T-helper 9 cell (primary cell): ENCODE results near the gene SLC38A4.

ENCODE experiments used
- DNase-seq: peaks from one replicate; pipeline ENCODE4 v3.0.0-alpha.2; 2020

Gene SLC38A4

GRCh38 chr12:46811185-46811584, 14.6 kb downstream of the SLC38A4 start:
- no peak for DNase-seq

- DNase-seq = no peak
These were observed 16.7 kb downstream of the SLC38A4 start for GRCh38 chr12:46808955-46809697.

DNA sequence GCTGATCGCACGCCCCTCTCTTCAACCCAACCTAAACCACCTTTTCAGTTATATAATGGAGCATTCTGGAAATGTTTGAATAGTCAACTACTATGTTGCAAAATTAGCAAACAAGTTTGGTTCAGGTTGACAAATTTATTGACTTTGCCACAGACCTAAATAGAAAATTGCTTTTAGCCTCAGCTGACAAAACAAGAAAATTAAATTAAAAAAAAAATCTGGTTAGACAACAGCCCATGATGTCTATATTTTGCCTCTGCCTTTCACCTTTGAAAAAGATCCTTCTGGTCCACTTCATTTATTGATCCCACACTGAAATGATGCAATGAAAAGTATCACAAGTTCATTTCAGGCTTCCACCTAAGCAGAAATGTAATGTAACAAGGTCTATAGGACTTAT, 17.5 kb downstream of the SLC38A4 start:
- DNase-seq = no peak

- DNase-seq = no peak
These were observed 21.7 kb downstream of the SLC38A4 start for GRCh38 chr12:46804054-46804453.

GRCh38 chr12:46803517-46803916, 22.3 kb downstream of the SLC38A4 start:
- no peak for DNase-seq

GRCh38 chr12:46801293-46801692, 24.5 kb downstream of the SLC38A4 start:
- DNase-seq = no peak

DNA sequence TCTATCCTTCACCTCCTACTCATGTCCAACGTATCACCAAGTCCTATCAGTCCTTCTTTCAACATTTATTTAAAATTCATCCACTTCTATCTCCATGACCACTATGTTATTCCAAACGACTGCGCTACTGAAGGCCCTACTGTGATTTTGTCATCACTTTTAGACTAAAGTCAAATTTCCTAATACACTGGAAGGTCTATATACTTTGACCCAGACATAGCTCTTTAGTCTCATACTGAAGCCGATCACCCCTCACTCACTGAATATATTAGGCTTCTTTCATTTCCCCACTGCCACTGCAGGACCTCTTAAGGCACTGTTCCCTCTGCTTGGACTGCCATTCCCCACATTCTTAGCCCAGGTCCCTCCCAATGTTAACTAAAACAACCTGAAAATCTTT, 25.6 kb downstream of the SLC38A4 start:
- no peak for DNase-seq

DNA sequence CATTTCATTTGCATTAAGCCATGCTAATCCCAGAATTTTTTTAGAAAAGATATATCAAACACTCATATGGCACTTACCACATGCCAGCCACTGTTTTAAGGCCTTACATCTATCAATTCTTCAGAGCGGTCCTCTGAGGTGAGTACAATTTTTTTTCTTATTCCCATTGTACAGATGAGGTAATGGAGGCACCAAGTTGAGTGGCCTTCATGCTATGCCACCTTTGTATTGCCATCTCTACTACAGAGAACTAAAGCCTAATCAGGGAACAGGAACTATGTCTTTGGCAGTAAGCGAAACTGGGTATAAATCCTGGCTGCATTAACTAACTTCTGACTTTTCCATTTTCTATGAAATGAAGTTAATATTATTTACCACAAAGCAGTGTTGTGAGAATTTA, 27.1 kb downstream of the SLC38A4 start:
- no peak for DNase-seq

GRCh38 chr12:46798056-46798455, 27.7 kb downstream of the SLC38A4 start:
- DNase-seq = no peak

DNA sequence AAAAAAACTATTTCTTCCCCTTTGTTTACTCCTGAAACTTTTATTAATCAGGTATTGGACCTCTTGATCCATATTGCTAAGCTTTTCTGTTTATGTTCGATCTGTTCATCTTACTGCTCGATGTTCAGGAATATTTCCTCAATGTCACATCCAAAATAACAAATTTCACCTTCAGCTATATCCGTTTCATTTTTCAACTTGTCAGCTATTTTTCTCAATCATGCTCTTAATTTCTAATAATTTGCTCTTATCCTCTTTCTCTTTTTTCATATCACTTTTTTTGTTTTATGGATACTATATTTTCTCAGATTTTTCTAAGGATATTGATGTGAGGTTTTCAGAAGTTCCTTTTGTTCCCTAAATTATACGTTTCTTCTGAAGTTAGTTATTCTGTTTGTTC, 29.8 kb downstream of the SLC38A4 start:
- DNase-seq = no peak

DNA sequence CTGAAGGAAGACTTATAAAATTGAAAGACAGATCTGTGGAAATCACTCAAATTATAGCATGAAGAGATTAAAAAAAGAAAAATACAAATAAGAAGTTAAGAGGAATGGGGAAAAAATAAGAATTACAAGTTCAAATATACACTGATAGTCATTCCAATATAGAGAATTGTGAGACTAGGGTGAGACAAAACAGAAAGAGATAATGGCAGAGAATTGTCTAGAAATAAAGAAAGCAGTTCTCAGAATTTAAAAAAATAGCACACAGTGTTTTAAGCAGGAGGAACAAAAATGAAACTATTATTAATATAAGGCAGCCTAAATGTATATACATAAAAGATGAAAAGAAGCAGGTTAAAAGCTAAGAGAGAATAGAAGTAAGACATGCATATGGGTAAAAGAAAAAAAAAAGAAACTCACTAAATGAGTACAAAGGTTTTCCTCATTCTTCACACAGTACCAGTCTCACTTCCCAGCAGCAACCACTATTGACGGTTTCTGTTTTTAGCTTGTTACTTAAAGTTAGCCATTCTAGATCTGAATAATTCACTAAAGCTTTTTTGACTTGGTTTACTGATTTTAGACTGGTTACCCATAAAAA, 31.1 kb downstream of the SLC38A4 start:
- no peak for DNase-seq

GRCh38 chr12:46792925-46793324, 32.9 kb downstream of the SLC38A4 start:
- no peak for DNase-seq

DNA sequence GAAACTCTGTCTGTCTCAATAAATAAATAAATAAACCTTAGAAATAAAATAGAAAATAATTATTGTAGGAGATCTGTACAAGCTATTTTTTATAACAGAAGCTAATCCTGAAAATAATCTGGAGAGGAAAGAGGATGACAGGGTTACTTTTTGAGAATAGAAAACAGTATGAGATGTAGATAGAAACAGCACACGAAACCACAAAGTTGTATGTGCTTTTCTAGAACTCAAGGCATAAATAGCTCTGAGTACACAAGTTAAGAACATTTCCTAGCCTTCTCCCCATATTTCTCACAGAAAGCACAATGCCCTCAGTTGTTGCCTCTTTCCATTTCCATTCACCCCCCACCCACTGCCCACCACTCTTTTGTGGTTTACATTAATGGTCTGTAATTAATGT, 35.7 kb downstream of the SLC38A4 start:
- no peak for DNase-seq

DNA sequence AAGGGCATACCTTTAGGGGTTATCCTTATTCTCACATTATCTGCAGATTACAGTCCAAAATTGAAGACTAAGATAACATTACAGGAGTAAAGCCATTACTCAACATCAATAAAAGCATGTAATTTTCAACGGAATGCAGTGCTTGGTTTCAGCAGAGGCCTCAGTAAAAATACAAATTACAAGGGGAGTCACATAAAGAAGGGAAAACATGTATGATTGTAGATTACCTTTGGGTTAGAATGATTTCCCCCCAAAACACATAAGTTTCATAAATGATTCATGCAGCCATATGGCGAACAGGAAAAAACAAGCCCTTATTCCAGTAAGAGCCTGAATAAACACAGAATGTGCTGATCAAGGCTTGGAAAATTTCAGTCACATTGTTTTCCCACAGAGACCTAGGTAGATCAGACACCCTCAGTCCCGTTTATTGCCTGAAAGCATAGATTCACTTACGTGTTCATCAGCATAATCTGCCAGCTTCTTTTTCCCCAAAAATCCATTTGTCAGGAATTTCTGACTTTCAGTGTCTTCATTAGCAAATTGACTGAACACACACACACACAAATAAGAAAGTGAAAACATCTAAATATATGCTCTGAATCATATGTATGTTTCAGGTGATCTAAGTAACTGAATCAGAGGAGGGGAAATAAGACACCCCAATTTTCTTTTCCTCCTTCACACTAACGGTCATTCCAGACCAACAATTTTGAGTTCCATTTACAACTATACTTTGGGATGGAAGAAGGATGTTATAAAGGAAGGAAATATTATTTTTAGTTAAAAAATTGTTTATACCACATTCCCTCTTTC, 37.5 kb downstream of the SLC38A4 start:
- DNase-seq = no peak

- no peak for DNase-seq
These were observed 38.2 kb downstream of the SLC38A4 start for GRCh38 chr12:46787496-46788055.

GRCh38 chr12:46786774-46787173, 39.0 kb downstream of the SLC38A4 start:
- no peak for DNase-seq

GRCh38 chr12:46785382-46785781, 40.4 kb downstream of the SLC38A4 start:
- no peak for DNase-seq

- no peak for DNase-seq
These were observed 41.9 kb downstream of the SLC38A4 start for GRCh38 chr12:46783871-46784270.

DNA sequence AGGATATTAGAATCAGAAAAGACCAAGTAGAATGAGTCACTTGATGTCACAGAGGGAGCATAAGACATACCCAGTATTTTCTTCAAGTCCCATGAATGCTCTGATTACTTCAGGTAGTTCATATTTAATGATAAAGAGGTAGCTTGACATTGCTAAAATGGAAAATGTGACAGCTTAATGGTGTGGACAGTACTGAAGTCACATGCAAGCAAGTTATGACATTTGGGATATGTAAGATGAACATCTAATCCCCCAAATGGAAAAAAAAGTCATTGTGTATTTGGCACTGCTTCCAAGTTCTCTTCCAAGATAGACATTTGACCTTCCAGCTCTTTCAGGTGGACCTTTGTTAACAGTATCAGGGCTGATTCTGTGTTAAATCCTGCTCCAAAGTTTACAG, 45.9 kb downstream of the SLC38A4 start:
- no peak for DNase-seq

GRCh38 chr12:46779063-46779462, 46.7 kb downstream of the SLC38A4 start:
- no peak for DNase-seq

GRCh38 chr12:46778415-46778814, 47.4 kb downstream of the SLC38A4 start:
- no peak for DNase-seq

DNA sequence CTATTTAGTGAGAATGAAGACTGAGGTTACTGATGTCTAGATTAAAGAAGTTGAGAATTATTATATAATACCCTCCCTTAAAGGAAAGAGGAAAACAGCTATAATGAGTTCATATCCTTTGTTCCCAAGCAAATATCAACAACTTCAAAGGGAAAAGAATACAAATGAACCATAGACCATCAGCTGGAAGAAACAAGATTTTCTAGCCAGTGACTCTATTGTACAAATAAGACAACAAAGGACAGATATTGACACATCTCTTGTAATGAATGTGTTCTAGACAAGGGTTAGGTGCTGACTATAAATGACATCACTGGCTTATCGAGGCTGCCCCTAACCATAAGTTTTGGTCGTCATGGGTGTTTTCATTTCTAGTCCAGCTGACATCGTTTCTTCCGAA, 48.2 kb downstream of the SLC38A4 start:
- no peak for DNase-seq

DNA sequence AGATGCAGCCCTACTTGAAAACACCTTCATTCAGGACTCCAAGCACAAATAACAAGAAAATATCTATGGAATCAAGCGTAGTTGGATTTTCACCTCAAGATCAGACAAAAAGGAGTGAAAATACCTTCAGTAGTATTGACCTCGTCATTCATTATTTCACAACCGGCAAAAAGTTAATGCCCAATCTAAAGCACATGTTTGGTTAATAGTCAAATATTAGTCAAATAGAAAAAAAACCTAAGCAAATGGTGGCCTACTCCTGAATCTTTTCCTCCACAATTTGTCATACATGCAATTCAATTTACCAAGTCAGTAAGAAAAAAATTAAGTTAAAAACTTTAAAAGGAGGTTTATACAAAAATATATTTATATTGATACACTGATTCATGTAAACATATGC, 50.0 kb downstream of the SLC38A4 start:
- no peak for DNase-seq

DNA sequence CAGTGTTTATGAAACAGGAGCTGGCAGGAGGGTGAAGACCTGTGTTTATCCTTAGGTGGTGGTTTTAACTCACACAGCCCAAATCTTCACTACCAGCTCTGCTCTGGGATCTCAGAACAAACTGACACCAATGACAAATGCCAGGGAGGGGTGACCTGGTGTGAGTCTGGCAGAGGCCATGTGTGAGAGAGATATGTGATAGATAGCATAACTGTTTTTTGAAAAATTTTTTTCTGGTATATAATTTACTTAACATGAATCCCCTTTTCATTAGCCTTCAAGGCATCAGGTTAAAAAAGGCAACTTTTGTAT, 51.5 kb downstream of the SLC38A4 start:
- DNase-seq = no peak
